NCI-H1092 treated with DMSO at 0.1 percent for 48 hours (cell line): Measurements from ENCODE around the gene FADS2.

Experiments
- DNase-seq: peaks from one replicate; lab custom pipeline; 2025; lab: John Stamatoyannopoulos, UW

FADS2 gene

GRCh38 chr11:61827571-61828378 is at the start of gene FADS2:
Gene FADS2, plus strand, starts transcription at chr11:61828300. Its CDS starts 91 bp downstream, at chr11:61828391.
- DNase-seq: peak; percentile 96

GRCh38 chr11:61778357-61778886 is 49.7 kb upstream of the FADS2 start:
- no peak for DNase-seq

- no peak for DNase-seq
Measured at GRCh38 chr11:61778920-61779650, 49.0 kb upstream of the FADS2 start.

- no peak for DNase-seq
Measured at GRCh38 chr11:61779666-61780525, 48.2 kb upstream of the FADS2 start.

GRCh38 chr11:61780581-61781162 is 47.4 kb upstream of the FADS2 start:
- no peak for DNase-seq

DNA sequence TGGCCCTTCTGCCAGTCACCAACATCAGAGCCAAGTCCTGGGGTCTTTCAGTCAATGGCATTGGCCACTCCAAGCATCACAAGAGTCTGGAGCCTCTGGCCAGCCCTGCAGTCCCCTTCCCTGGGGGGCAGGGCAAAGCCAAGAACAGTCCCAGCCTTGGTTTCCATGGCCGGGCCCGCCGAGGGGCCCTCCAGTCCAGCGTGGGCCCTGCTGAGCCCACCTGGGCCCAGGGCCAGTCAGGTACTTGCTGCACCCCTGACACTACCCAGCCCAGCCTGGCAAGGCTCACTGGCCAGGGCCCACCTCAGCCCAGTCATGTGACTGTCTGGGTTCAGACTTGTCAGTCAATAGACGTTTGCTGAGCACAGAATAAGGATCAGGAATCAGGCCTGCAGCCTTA is 46.5 kb upstream of the FADS2 start:
- DNase-seq: no peak

DNA sequence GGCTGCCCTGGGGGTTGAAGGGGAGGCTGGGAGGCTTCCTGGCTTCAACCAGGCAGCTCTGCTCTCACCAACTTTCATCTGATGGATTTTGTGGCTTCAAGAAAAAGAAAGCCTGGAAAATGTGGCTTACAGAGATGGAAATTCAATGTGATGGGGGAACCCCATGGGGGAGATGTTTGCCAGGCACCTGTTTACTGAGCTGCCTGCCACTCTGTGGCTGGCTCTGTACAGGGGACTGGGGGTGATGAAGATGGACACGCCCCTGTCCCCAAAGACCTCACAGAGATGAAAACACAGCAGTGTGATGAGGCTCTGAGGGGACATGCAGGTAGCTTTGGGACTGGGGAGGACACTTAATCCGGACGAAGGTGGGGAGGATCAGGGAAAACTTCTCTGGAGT is 45.8 kb upstream of the FADS2 start:
- no peak for DNase-seq

DNA sequence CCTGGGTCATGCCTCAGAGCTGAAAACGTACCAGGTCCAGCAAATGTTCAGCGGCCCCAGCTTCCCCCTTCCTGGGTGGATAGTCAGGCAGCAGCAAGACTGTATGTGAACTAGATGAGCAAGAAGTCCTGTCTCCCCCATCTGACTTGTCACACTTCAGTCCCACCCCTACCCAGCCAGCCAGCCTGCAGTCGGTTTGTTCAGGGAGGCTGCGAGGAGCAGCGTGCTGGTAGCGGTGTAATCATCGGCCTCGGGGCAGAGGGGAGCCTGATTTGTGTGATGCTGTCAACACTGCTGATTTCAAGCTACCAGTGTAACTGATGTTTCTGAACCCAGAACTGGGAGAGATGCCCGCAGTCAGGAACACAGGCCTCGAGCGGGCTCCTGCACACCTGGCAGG is 45.3 kb upstream of the FADS2 start:
- DNase-seq: no peak

DNA sequence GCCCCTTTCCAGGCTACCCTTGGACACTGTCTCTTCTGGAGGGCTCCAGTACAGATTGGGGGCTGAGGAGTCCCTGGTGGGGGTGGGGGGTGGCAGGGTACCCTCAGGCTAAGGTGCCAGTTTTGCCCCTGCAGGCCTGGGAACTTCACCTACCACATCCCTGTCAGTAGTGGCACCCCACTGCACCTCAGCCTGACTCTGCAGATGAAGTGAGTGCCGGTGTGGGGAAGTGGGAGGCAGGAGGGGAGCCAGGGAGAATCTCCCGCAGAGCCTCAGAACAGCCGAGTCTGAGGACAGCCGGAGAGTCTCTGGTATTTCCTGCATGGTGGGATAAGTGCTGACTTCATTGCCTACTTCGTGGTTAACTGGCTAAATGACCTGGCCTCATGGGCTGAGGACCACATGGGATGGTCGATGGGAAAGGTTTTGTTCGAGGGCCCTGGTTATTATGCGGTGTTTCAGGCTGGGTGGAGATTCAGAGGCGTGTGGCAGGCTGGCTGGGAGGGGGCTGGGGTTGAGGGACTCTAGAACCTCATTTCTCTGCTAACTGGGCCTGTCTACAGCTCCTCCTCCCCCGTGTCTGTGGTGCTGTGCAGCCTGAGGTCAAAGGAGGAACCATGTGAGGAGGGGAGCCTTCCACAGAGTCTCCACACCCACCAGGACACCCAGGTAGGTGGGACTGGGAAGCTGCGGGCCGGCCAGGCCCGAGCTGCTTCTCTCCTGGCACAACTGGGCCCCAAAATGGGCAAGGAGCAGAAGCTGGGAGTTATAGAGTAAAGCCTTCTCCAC is 44.2 kb upstream of the FADS2 start:
- no peak for DNase-seq

GRCh38 chr11:61784506-61784805 is 43.6 kb upstream of the FADS2 start:
- no peak for DNase-seq

DNA sequence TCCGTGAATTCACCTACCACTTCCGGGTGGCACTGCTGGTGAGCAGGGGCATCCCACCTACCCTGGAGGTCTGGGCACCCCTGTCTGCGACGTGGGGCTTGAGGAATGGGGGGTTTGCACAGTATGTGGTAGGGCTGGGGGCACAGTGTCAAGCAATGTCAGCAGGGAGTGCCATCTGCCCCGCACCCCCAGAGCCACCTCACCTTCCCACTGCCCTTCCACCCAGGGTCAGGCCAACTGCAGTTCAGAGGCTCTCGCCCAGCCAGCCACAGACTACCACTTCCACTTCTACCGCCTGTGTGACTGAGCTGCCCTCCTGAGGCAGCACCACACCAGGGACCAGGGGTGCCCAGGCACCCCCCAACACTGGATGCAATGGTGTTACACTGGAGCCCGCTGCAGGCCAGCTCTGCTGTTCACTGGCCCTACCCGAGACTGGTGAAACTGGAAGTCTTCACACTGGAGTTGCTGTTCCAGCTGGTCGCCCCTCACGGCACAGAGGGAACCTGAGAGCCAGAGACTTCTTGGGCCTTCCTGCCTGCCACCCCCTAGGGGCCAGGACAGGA is 42.2 kb upstream of the FADS2 start:
- DNase-seq: no peak

DNA sequence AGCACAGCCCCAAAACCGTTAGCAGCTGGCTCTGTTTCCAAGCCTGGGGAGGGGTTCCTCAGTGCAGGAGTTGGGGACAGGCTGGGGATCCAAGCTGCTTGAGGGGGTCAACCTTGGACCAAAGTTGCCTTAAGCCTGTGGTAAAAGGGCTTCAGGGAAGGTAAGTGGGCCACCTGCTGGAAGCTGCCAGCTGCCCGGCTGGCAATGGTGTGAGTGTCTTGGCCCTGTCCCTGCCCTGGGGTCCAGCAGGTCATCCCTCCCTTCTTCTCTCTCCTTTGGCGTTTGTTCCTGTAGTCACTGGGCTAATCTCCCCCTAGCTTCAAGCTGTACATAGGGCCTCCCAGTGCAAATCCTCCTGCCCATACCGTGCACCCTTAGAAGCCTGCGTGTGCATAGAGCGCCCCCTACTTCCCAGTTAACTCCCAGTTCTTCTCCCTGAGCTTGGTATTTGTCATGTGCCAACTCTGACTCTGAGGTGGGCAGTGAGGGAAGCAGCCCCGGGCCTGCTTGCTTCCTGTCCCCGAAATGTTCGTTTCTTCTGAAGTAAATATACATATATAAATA is 40.1 kb upstream of the FADS2 start:
- DNase-seq: peak; percentile 20

GRCh38 chr11:61791737-61792309 is 36.3 kb upstream of the FADS2 start:
- DNase-seq: peak; percentile 87

- peak; percentile 99 for DNase-seq
Measured at GRCh38 chr11:61792310-61793082, 35.6 kb upstream of the FADS2 start, which contains the start of the genes FEN1 and TMEM258. Gene FEN1, plus strand, starts transcription at chr11:61792911. Its CDS starts 2,451 bp downstream, at chr11:61795362. Gene TMEM258, minus strand, starts transcription at chr11:61792599. Its CDS starts 41 bp downstream, at chr11:61792558.

- DNase-seq: peak; percentile 79
Measured at GRCh38 chr11:61793083-61793828, 34.8 kb upstream of the FADS2 start.

- no peak for DNase-seq
Measured at GRCh38 chr11:61793829-61794204, 34.3 kb upstream of the FADS2 start.

DNA sequence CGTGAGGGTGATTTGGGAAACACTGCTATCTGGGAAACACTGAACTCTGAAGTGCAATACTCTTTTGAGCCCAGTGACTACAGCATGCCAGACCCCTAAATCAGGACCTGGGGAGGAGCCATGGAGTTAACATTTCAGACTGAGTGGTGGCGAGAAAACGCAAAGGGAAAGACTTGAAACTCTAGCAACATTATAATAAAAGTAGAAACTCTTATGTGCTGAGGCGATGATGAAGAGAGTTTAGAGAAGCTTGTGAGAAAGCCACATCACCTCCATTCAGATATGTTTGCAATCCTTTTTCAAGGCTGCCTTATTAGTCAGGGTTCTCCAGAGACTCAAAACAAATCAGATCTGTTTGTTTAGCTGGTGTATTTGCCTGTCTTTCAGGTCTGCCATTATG is 33.5 kb upstream of the FADS2 start:
- no peak for DNase-seq

DNA sequence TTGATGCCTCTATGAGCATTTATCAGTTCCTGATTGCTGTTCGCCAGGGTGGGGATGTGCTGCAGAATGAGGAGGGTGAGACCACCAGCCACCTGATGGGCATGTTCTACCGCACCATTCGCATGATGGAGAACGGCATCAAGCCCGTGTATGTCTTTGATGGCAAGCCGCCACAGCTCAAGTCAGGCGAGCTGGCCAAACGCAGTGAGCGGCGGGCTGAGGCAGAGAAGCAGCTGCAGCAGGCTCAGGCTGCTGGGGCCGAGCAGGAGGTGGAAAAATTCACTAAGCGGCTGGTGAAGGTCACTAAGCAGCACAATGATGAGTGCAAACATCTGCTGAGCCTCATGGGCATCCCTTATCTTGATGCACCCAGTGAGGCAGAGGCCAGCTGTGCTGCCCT is 32.6 kb upstream of the FADS2 start:
- no peak for DNase-seq
